GM19467 (cell line): ENCODE measurements around the gene ALAS1.
A peak's percentile ranks its signal among the peaks of the same experiment; 100 is the strongest.

Experiments
- ATAC-seq: cut with Tn5 transposase; IDR thresholded peaks from one replicate; pipeline ENCODE4 v1.9.1; 2021; ENCODE audit warnings: mild to moderate bottlenecking, moderate library complexity; ENCODE audit not compliant: unreplicated experiment

The ALAS1 gene

GRCh38 chr3:52233968-52234367 is 36.0 kb downstream of the ALAS1 start:
- ATAC-seq: no peak

GRCh38 chr3:52234516-52235447 is 36.8 kb downstream of the ALAS1 start:
- no peak for ATAC-seq

- no peak for ATAC-seq
Measured at GRCh38 chr3:52236424-52236886, 38.5 kb downstream of the ALAS1 start.

- ATAC-seq: no peak
Measured at GRCh38 chr3:52237006-52237656, 39.2 kb downstream of the ALAS1 start.

GRCh38 chr3:52237657-52238172 is 39.8 kb downstream of the ALAS1 start:
- no peak for ATAC-seq

- ATAC-seq: peak; percentile 6
Measured at GRCh38 chr3:52238193-52238760, 40.3 kb downstream of the ALAS1 start.

GRCh38 chr3:52238761-52239701 is 41.1 kb downstream of the ALAS1 start, which contains the start of gene TWF2:
Gene TWF2, minus strand, starts transcription at chr3:52239158. Its CDS starts 142 bp downstream, at chr3:52239016.
- ATAC-seq: peak; percentile 62

- no peak for ATAC-seq
Measured at GRCh38 chr3:52240059-52240885, 42.3 kb downstream of the ALAS1 start.

- no peak for ATAC-seq
Measured at GRCh38 chr3:52240886-52241370, 43.0 kb downstream of the ALAS1 start.

- no peak for ATAC-seq
Measured at GRCh38 chr3:52242039-52242438, 44.1 kb downstream of the ALAS1 start.

GRCh38 chr3:52243791-52244628 is 46.0 kb downstream of the ALAS1 start:
- ATAC-seq: no peak

- peak; percentile 32 for ATAC-seq
Measured at GRCh38 chr3:52245322-52246263, 47.6 kb downstream of the ALAS1 start, which contains the start of gene PPM1M. Gene PPM1M, plus strand, starts transcription at chr3:52245759. Its CDS starts 66 bp downstream, at chr3:52245825.

GRCh38 chr3:52246264-52246620 is 48.3 kb downstream of the ALAS1 start:
- no peak for ATAC-seq

GRCh38 chr3:52246728-52247408 is 48.9 kb downstream of the ALAS1 start:
- ATAC-seq: no peak

GRCh38 chr3:52247409-52248164 is 49.6 kb downstream of the ALAS1 start:
- ATAC-seq: no peak

- no peak for ATAC-seq
Measured at GRCh38 chr3:52248165-52248541, 50.2 kb downstream of the ALAS1 start.
